Erythroblast (primary cell): Measurements from ENCODE around the gene COL12A1.

Source experiments
- GATA1 ChIP-seq: IDR thresholded peaks from 2 replicates; pipeline ENCODE4 v1.6.1; 2011; ENCODE audit warnings: low read depth, mild to moderate bottlenecking, control low read depth, low read length, moderate library complexity
- POLR2A ChIP-seq: IDR thresholded peaks from 2 replicates; pipeline ENCODE4 v1.6.1; 2011; ENCODE audit warnings: mild to moderate bottlenecking, low read length

DNA sequence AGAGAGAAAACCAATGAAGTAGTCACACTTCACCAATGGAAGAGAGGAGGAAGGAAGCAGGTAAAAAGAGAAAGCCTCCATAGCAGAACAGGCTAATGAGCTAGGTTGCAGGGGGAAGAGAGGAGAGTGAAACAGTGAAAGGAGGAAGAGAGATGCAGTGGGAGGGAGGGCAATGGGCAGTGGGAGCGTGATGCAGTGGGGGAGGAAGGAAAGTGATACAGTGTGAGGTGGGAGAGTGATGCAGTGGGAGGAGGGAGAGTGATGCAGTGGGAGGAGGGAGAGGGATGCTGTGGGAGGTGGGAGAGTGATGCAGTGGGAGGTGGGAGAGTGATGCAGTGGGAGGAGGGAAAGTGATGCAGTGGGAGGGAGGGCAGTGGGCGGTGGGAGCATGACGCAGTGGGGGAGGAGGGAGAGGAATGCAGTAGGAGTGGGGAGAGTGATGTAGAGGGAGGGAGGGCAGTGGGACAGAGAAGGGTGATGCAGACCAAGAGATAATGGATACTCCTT, 29.7 kb downstream of the COL12A1 start:
- TF ChIP-seq POLR2A = no peak
- no peak for TF ChIP-seq GATA1
